Naive thymus-derived CD8-positive, alpha-beta T cell (primary cell): Measurements from ENCODE around the gene SLC34A3. TPM values are rescaled to one million over a fixed set of nuclear protein-coding genes. Genes with fewer than 3 reads are reported as not detected.
"Not testable (repeated sequence)": the region's sequence is repeated elsewhere in the genome, so short reads cannot be mapped to it uniquely, and the experiment has no call there.

Experiments used
- ATAC-seq, 2 donors: fragments of 150-1000 bp; cut with Tn5 transposase in 1 of 2; sonication (Bioruptor Pico), chemical (Tn5 transposase) in 1 of 2; 1 replicate in 1 of 2; 2 replicates in 1 of 2; pipeline ENCODE4 v1.10.0; 2021; ENCODE audit warnings: mild to moderate bottlenecking in 2 of 2, moderate library complexity in 2 of 2
- POLR2A ChIA-PET: fragments of 350-600 bp; sonication (Branson Sonifier 250); formaldehyde crosslinking; loops from one replicate; lab custom pipeline; 2021; ENCODE audit warnings: antibody characterized with exemption; lab: Charles Lee
- DNase-seq, 10 donors: peaks; one replicate each; pipeline versions ENCODE4 v3.0.0 to v3.0.0-alpha.2; 2020 to 2022
- H3K27ac Mint-ChIP-seq, 10 donors: one replicate each; pipeline ENCODE4 v1.8.0; 2020 to 2022; ENCODE audit warnings: mild to moderate bottlenecking in 10 of 10, mixed read lengths in 10 of 10, moderate library complexity in 4 of 10, inconsistent platforms in 1 of 10
- H3K27me3 Mint-ChIP-seq, 5 donors: one replicate each; pipeline ENCODE4 v1.8.0; 2021 to 2022; ENCODE audit warnings: mixed read lengths in 5 of 5
- H3K36me3 Mint-ChIP-seq, 3 donors: one replicate each; pipeline ENCODE4 v1.8.0; 2020 to 2022; ENCODE audit warnings: mixed read lengths in 3 of 3, mild to moderate bottlenecking in 2 of 3, inconsistent platforms in 1 of 3
- H3K4me1 Mint-ChIP-seq, 4 donors: one replicate each; pipeline ENCODE4 v1.8.0; 2021 to 2022; ENCODE audit warnings: mixed read lengths in 4 of 4
- H3K4me3 Mint-ChIP-seq, 10 donors: one replicate each; pipeline ENCODE4 v1.8.0; 2020 to 2022; ENCODE audit warnings: mild to moderate bottlenecking in 10 of 10, mixed read lengths in 10 of 10, moderate library complexity in 6 of 10, inconsistent platforms in 1 of 10
- H3K9me3 Mint-ChIP-seq, 9 donors: one replicate each; pipeline ENCODE4 v1.8.0; 2020 to 2022; ENCODE audit warnings: mixed read lengths in 9 of 9, mild to moderate bottlenecking in 3 of 9, inconsistent platforms in 1 of 9, moderate library complexity in 1 of 9
- polyA plus RNA-seq, 3 donors: library from polyadenylated mRNA; unstranded; fragments of 300-500 nt; fragmentation: Illumina TruSeq; gene quantifications; one replicate each; pipeline ENCODE4 v1.2.3, GENCODE V29; 2021
- total RNA-seq, 8 experiments: library from RNA in 2 of 8; stranded (reverse) in 2 of 8; gene quantifications; one replicate each; pipeline ENCODE4 v1.2.3 and lab custom pipeline; 2021 to 2026

SLC34A3 gene
- total and polyA plus RNA-seq, 5 experiments from 2014 or later = not detected

- not testable (repeated sequence) for ATAC-seq, H3K4me3 Mint-ChIP-seq, H3K27me3 Mint-ChIP-seq, H3K27ac Mint-ChIP-seq, H3K9me3 Mint-ChIP-seq, H3K4me1 Mint-ChIP-seq
- H3K36me3 Mint-ChIP-seq = peaks cover 0 to 46% (median 9%) of the 10 kb centered on the region in 3 donors
- peak in 1 of 10 donors; percentile 38 for DNase-seq
- POLR2A ChIA-PET = interaction anchor here (1.2 kb wide), 1 partner anchor 8 kb away, joined by 4 read pairs; no protein-coding TSS in a partner anchor
Measured at GRCh38 chr9:137262173-137262908, 31.6 kb downstream of the SLC34A3 start.

GRCh38 chr9:137262909-137263285, 32.2 kb downstream of the SLC34A3 start:
- Mint-ChIP-seq H3K27ac (no peak overlapping the region), H3K9me3 (no peaks in the 10 kb centered on the region), H3K27me3 (no peaks in the 10 kb centered on the region), H3K4me3 (no peak overlapping the region), H3K36me3 (peaks cover 0 to 51% (median 13%) of the 10 kb centered on the region in 3 donors), H3K4me1 (peaks cover 0 to 5% (median under 1%) of the 10 kb centered on the region in 4 donors)
- ATAC-seq = no peak
- no peak for DNase-seq
- POLR2A ChIA-PET = no interaction called here

GRCh38 chr9:137263506-137263905, 32.8 kb downstream of the SLC34A3 start:
- no peaks in the 10 kb centered on the region for H3K27me3 Mint-ChIP-seq
- POLR2A ChIA-PET = no interaction called here
- H3K27ac Mint-ChIP-seq = no peak overlapping the region
- peaks cover 0 to 54% (median 14%) of the 10 kb centered on the region in 3 donors for H3K36me3 Mint-ChIP-seq
- H3K9me3 Mint-ChIP-seq = no peaks in the 10 kb centered on the region
- ATAC-seq = no peak
- H3K4me3 Mint-ChIP-seq = no peak overlapping the region
- no peak for DNase-seq
- H3K4me1 Mint-ChIP-seq = peaks cover under 1 to 5% (median under 1%) of the 10 kb centered on the region in 4 donors

GRCh38 chr9:137264067-137264466, 33.4 kb downstream of the SLC34A3 start:
- H3K27ac Mint-ChIP-seq = peak overlapping the region in 1 of 10 donors; percentile 48
- POLR2A ChIA-PET = no interaction called here
- H3K9me3 Mint-ChIP-seq = no peaks in the 10 kb centered on the region
- H3K4me3 Mint-ChIP-seq = no peak overlapping the region
- DNase-seq = no peak
- no peak for ATAC-seq
- peaks cover 0 to 54% (median 18%) of the 10 kb centered on the region in 3 donors for H3K36me3 Mint-ChIP-seq
- H3K27me3 Mint-ChIP-seq = no peaks in the 10 kb centered on the region
- peaks cover 2 to 5% (median 4%) of the 10 kb centered on the region in 4 donors for H3K4me1 Mint-ChIP-seq

GRCh38 chr9:137265496-137266161, 34.9 kb downstream of the SLC34A3 start:
- Mint-ChIP-seq H3K27me3 (no peaks in the 10 kb centered on the region), H3K9me3 (no peaks in the 10 kb centered on the region), H3K27ac (no peak overlapping the region), H3K4me1 (peaks cover 5 to 13% (median 8%) of the 10 kb centered on the region in 4 donors), H3K36me3 (peaks cover 0 to 62% (median 26%) of the 10 kb centered on the region in 3 donors), H3K4me3 (no peak overlapping the region)
- DNase-seq (no peak), ATAC-seq (no peak)
- POLR2A ChIA-PET = interaction anchor here (1.2 to 1.4 kb wide), 3 partner anchors 9 to 28 kb away, joined by 3 to 4 read pairs (median 4); no protein-coding TSS in a partner anchor

- H3K27ac Mint-ChIP-seq = no peak overlapping the region
- H3K4me3 Mint-ChIP-seq = no peak overlapping the region
- POLR2A ChIA-PET = interaction anchor here (1.2 to 1.4 kb wide), 2 partner anchors 10 to 28 kb away, joined by 3 to 4 read pairs; no protein-coding TSS in a partner anchor
- H3K9me3 Mint-ChIP-seq = no peaks in the 10 kb centered on the region
- H3K4me1 Mint-ChIP-seq = peaks cover 7 to 15% (median 9%) of the 10 kb centered on the region in 4 donors
- peaks cover 0 to 60% (median 26%) of the 10 kb centered on the region in 3 donors for H3K36me3 Mint-ChIP-seq
- ATAC-seq (no peak), DNase-seq (no peak)
- no peaks in the 10 kb centered on the region for H3K27me3 Mint-ChIP-seq
Measured at GRCh38 chr9:137266162-137266527, 35.4 kb downstream of the SLC34A3 start.

GRCh38 chr9:137266585-137267453, 36.1 kb downstream of the SLC34A3 start:
- Mint-ChIP-seq H3K27ac (no peak overlapping the region), H3K36me3 (peaks cover 0 to 57% (median 23%) of the 10 kb centered on the region in 3 donors), H3K9me3 (no peaks in the 10 kb centered on the region), H3K4me3 (no peak overlapping the region), H3K27me3 (no peaks in the 10 kb centered on the region), H3K4me1 (peaks cover 9 to 21% (median 13%) of the 10 kb centered on the region in 4 donors)
- POLR2A ChIA-PET = interaction anchor here (0.9 to 1.4 kb wide), 3 partner anchors 25 to 30 kb away, joined by 3 read pairs; no protein-coding TSS in a partner anchor
- no peak for ATAC-seq
- no peak for DNase-seq

GRCh38 chr9:137267933-137268355, 37.2 kb downstream of the SLC34A3 start:
- Mint-ChIP-seq H3K4me1 (peaks cover 9 to 21% (median 15%) of the 10 kb centered on the region in 4 donors), H3K27me3 (no peaks in the 10 kb centered on the region), H3K4me3 (no peak overlapping the region), H3K27ac (no peak overlapping the region), H3K36me3 (peaks cover 0 to 53% (median 23%) of the 10 kb centered on the region in 3 donors), H3K9me3 (no peaks in the 10 kb centered on the region)
- ATAC-seq = no peak
- no peak for DNase-seq
- POLR2A ChIA-PET = interaction anchor here (1.1 kb wide), 1 partner anchor 26 kb away, joined by 3 read pairs; no protein-coding TSS in a partner anchor

- no peak for ATAC-seq
- no peak for DNase-seq
- Mint-ChIP-seq H3K9me3 (no peaks in the 10 kb centered on the region), H3K36me3 (peaks cover 0 to 54% (median 23%) of the 10 kb centered on the region in 3 donors), H3K27ac (peak overlapping the region in 2 of 10 donors; percentile 12 to 24), H3K27me3 (no peaks in the 10 kb centered on the region), H3K4me1 (peaks cover 9 to 21% (median 15%) of the 10 kb centered on the region in 4 donors), H3K4me3 (no peak overlapping the region)
- POLR2A ChIA-PET = no interaction called here
Measured at GRCh38 chr9:137268538-137269201, 38.0 kb downstream of the SLC34A3 start.

GRCh38 chr9:137269231-137269772, 38.6 kb downstream of the SLC34A3 start:
- peaks cover 9 to 21% (median 15%) of the 10 kb centered on the region in 4 donors for H3K4me1 Mint-ChIP-seq
- ATAC-seq (no peak), DNase-seq (no peak)
- POLR2A ChIA-PET = no interaction called here
- H3K27me3 Mint-ChIP-seq = peaks cover 0 to under 1% (median 0%) of the 10 kb centered on the region in 5 donors
- H3K4me3 Mint-ChIP-seq = no peak overlapping the region
- no peak overlapping the region for H3K27ac Mint-ChIP-seq
- no peaks in the 10 kb centered on the region for H3K9me3 Mint-ChIP-seq
- peaks cover 0 to 49% (median 23%) of the 10 kb centered on the region in 3 donors for H3K36me3 Mint-ChIP-seq

GRCh38 chr9:137270929-137271695, 40.4 kb downstream of the SLC34A3 start:
- Mint-ChIP-seq H3K36me3 (peaks cover 0 to 42% (median 21%) of the 10 kb centered on the region in 3 donors), H3K27ac (peak overlapping the region in 4 of 10 donors; percentile 20 to 76 (median 42)), H3K27me3 (peaks cover 0 to 18% (median 8%) of the 10 kb centered on the region in 5 donors), H3K9me3 (no peaks in the 10 kb centered on the region), H3K4me3 (peak overlapping the region in 9 of 10 donors; percentile 7 to 66 (median 55)), H3K4me1 (peaks cover 16 to 38% (median 22%) of the 10 kb centered on the region in 4 donors)
- DNase-seq = peak in 8 of 10 donors; percentile 37 to 70 (median 57)
- POLR2A ChIA-PET = interaction anchor here (0.7 to 1.9 kb wide), 3 partner anchors 10 to 48 kb away, joined by 4 to 6 read pairs (median 6); partner anchors contain the start of gene NELFB
- ATAC-seq = peak; percentile 86 to 93
